Progenitor cell of endocrine pancreas (in vitro differentiated cells): Measurements from ENCODE around the gene DUSP11. TPM values are rescaled to one million over a fixed set of nuclear protein-coding genes. Genes with fewer than 3 reads are reported as not detected.
A peak's percentile ranks its signal among the peaks of the same experiment; 100 is the strongest.
"Not testable (repeated sequence)": the region's sequence is repeated elsewhere in the genome, so short reads cannot be mapped to it uniquely, and the experiment has no call there.

Source experiments
- DNase-seq: peaks from one replicate; pipeline ENCODE4 v3.0.0; 2021; ENCODE audit warnings: low spot score; ENCODE audit not compliant: unreplicated experiment
- H3K27ac Mint-ChIP-seq: 2 replicates; pipeline ENCODE4 v1.8.0; 2021; ENCODE audit warnings: mild to moderate bottlenecking, moderate library complexity, mixed read lengths
- H3K27me3 Mint-ChIP-seq: 2 replicates; pipeline ENCODE4 v1.8.0; 2021; ENCODE audit warnings: mixed read lengths
- H3K36me3 Mint-ChIP-seq: 2 replicates; pipeline ENCODE4 v1.8.0; 2022; ENCODE audit warnings: mixed read lengths; ENCODE audit not compliant: insufficient read depth
- H3K4me1 Mint-ChIP-seq: 2 replicates; pipeline ENCODE4 v1.8.0; 2021; ENCODE audit warnings: low read depth, mixed read lengths
- H3K4me3 Mint-ChIP-seq: 2 replicates; pipeline ENCODE4 v1.8.0; 2021; ENCODE audit warnings: low read depth, mild to moderate bottlenecking, moderate library complexity, mixed read lengths
- H3K9me3 Mint-ChIP-seq: 2 replicates; pipeline ENCODE4 v1.8.0; 2021; ENCODE audit warnings: low read depth, mixed read lengths
- total RNA-seq: library from RNA; stranded (reverse); gene quantifications from 2 replicates; pipeline ENCODE4 v1.2.1, GENCODE V29; 2021
- TF ChIP-seq, protein P1 (sequence below): fragments of 200-600 bp; sonication (generic); IDR thresholded peaks from one replicate; pipeline ENCODE4 v1.5.0; 2021; ENCODE audit warnings: antibody characterized with exemption, mild to moderate bottlenecking; ENCODE audit not compliant: unreplicated experiment

DUSP11 gene
- total RNA-seq, 1 donor from 2014 or later = 25.0 TPM

DNA sequence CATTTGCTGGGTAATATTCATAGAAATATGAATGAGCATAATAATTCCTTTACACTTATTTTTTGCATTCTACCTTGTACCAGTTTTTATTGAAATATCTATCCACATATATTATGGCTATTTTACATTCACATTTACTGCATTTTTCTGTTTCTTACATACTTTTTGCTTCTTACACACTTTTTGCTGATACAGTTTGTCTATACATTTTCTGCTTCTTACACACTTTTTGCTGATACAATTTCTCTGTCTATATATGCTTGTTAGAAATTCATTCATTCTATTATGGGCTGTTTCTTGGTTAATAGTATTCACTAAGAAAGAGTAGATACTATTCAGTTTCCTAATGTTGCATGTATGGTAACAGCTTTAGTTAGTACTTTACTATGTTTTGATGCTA is 32.0 kb upstream of the DUSP11 start:
- TF ChIP-seq, protein P1, sequence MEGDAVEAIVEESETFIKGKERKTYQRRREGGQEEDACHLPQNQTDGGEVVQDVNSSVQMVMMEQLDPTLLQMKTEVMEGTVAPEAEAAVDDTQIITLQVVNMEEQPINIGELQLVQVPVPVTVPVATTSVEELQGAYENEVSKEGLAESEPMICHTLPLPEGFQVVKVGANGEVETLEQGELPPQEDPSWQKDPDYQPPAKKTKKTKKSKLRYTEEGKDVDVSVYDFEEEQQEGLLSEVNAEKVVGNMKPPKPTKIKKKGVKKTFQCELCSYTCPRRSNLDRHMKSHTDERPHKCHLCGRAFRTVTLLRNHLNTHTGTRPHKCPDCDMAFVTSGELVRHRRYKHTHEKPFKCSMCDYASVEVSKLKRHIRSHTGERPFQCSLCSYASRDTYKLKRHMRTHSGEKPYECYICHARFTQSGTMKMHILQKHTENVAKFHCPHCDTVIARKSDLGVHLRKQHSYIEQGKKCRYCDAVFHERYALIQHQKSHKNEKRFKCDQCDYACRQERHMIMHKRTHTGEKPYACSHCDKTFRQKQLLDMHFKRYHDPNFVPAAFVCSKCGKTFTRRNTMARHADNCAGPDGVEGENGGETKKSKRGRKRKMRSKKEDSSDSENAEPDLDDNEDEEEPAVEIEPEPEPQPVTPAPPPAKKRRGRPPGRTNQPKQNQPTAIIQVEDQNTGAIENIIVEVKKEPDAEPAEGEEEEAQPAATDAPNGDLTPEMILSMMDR = no peak
- Mint-ChIP-seq H3K9me3 (no peaks in the 10 kb centered on the region), H3K4me3 (no peak overlapping the region), H3K27ac (no peak overlapping the region), H3K36me3 (no peaks in the 10 kb centered on the region), H3K4me1 (peaks cover 4% of the 10 kb centered on the region), H3K27me3 (peaks cover 37% of the 10 kb centered on the region)
- no peak for DNase-seq

DNA sequence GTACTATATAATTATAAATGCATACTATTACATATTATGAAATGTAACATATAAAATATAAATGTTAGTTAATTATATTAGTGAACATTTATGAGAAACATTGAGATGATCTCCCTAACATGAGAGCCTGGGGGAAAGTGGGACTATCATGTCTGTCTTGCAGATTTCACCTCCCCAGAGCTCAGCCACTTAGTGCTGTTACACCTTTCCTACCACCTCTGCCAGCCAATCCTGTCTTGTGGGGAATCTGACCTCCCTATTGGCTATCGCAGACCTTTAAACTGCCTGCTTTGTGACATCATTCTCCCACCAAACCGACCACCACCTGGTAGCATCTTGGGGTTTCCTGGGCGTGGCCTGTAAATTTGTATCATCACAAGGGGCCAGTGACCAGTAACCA is 4.0 kb upstream of the DUSP11 start, which contains the start of gene C2orf78:
C2orf78 (plus strand) TSS at position 301 of the 400 bp plus-strand sequence. CDS start 127 bp downstream, outside the sequence.
- not testable (repeated sequence) for H3K27me3 Mint-ChIP-seq, H3K4me1 Mint-ChIP-seq, H3K27ac Mint-ChIP-seq, H3K4me3 Mint-ChIP-seq, DNase-seq, H3K9me3 Mint-ChIP-seq, H3K36me3 Mint-ChIP-seq

DNA sequence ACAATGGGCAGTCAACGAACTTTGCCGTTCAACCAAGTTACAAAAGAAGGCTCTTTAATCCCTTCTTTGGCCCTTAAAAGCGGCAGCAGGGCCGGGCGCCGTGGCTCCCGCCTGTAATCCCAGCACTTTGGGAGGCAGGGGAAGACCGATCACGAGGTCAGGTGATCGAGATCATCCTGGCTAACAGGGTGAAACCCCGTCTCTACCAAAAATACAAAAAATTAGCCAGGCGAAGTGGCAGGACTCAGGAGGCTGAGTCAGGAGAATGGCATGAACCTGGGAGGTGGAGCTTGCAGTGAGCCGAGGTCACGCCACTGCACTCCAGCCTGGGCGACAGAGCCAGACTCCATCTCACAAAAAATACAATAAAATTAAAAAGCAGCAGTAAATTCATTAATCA is 3.5 kb upstream of the DUSP11 start:
- DNase-seq, H3K4me1 Mint-ChIP-seq, H3K4me3 Mint-ChIP-seq, H3K27me3 Mint-ChIP-seq, H3K27ac Mint-ChIP-seq, H3K36me3 Mint-ChIP-seq, H3K9me3 Mint-ChIP-seq: not testable (repeated sequence)

DNA sequence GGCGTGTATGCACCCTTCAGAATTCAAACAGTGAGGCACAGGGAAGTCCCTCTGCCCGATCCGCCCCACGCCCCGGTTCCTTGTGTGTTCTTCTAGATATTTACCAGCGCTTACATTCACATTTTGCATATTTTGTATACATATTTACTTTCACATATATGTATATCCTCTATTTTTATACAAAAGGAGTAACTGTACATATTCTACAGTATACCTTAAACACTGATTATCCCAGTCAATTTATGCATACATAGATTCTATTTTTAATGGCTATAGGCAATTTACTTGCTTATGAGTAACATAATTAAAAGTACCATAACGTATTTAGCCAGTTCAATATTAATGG is 307 bp upstream of the DUSP11 start:
- H3K4me1 Mint-ChIP-seq = peaks cover 4% of the 10 kb centered on the region
- no peak for DNase-seq
- peak overlapping the region; percentile 98 for H3K4me3 Mint-ChIP-seq
- H3K9me3 Mint-ChIP-seq = no peaks in the 10 kb centered on the region
- H3K27me3 Mint-ChIP-seq = no peaks in the 10 kb centered on the region
- TF ChIP-seq, protein P1 = no peak
- H3K27ac Mint-ChIP-seq = no peak overlapping the region
- H3K36me3 Mint-ChIP-seq = peaks cover 6% of the 10 kb centered on the region

DNA sequence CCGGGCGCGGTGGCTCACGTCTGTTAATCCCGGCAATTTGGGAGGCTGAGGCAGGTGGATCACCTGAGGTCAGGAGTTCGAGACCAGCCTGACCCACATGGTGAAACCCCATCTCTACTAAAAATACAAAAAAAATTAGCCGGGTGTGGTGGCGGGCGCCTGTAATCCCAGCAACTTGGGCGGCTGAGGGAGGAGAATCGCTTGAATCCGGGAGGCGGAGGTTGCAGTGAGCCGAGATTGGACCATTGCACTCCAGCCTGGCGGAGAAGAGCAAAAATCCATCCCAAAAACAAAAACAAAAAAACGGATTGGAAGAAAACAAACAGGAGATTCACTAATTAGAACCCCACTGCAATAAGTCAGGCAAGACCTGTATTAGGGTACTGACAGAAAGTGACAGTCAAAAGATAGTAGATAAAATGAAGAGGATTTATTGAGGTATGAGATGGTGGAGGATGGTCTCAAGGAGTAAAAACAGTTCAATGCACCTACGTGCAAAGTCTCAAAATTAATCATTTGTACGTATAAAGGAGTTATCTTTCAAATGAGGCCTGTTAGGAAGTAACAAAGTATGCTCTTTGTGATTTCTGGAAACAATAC is 936 bp downstream of the DUSP11 start:
- Mint-ChIP-seq H3K36me3 (peaks cover 13% of the 10 kb centered on the region), H3K4me3 (peak overlapping the region; percentile 98), H3K27ac (peak overlapping the region; percentile 97)
- H3K27me3 Mint-ChIP-seq, H3K4me1 Mint-ChIP-seq, DNase-seq, H3K9me3 Mint-ChIP-seq: not testable (repeated sequence)

DNA sequence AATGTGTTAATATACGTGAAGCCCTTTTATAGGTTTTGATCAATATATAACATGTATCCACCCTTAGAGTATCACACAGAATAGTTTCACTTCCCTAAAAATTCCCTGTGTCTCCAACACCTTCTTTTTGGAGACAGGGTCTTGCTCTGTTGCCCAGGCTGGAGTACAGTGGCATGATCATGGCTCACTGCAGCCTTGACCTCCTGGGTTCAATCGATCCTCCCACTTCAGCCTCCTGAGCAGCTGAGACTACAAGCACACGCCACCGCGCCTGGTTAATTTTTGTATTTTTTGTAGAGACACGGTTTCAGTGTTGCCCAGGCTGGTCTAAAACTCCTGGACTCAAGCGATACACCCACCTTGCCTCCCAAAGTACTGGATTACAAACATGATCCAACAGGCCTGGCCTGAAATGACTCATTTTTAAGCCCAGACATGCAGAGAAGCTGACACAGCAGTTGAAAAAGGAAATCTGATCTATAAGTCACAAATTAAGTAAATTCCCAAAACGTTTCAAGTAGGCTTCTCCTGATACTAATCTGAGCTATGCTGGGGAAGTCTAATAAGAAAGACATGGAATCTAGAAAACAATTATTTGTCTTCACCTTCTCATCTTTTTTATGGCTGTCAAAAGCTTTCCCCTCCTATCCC is 2.9 kb downstream of the DUSP11 start:
- no peaks in the 10 kb centered on the region for H3K27me3 Mint-ChIP-seq
- no peak overlapping the region for H3K4me3 Mint-ChIP-seq
- H3K27ac Mint-ChIP-seq = no peak overlapping the region
- TF ChIP-seq, protein P1 = no peak
- H3K4me1 Mint-ChIP-seq = peaks cover 4% of the 10 kb centered on the region
- no peaks in the 10 kb centered on the region for H3K9me3 Mint-ChIP-seq
- no peak for DNase-seq
- H3K36me3 Mint-ChIP-seq = peaks cover 17% of the 10 kb centered on the region

DNA sequence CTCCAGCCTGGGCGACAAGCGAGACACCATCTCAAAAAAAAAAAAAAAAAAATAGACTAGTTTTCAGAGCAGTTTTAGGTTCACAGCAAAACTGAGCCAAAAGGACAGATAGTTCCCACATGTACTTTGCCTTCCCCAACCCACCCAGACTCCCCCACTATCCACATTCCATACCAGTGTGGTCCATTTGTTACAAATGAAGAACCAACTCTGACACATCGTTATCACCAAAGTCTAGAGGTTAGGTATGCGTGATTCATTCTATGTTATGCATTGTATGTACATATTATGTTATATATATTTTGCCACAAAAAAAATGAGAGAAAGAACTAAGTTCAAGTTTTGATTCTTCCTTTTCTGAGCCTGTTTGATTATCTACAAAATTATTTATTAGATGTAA is 3.5 kb downstream of the DUSP11 start:
- no peak overlapping the region for H3K27ac Mint-ChIP-seq

More for the DNA sequence above, 3.5 kb downstream of the DUSP11 start:
- Mint-ChIP-seq H3K9me3 (no peaks in the 10 kb centered on the region), H3K4me3 (no peak overlapping the region), H3K27me3 (no peaks in the 10 kb centered on the region), H3K4me1 (peaks cover 4% of the 10 kb centered on the region), H3K36me3 (peaks cover 18% of the 10 kb centered on the region)
- no peak for DNase-seq
- TF ChIP-seq, protein P1 = no peak
